Measurements from ENCODE around the gene SH3RF1. TPM values are rescaled to one million over a fixed set of nuclear protein-coding genes. Genes with fewer than 3 reads are reported as not detected.

Gene SH3RF1
- total RNA-seq, 1 experiment from 2014 or later: 16.6 TPM

DNA sequence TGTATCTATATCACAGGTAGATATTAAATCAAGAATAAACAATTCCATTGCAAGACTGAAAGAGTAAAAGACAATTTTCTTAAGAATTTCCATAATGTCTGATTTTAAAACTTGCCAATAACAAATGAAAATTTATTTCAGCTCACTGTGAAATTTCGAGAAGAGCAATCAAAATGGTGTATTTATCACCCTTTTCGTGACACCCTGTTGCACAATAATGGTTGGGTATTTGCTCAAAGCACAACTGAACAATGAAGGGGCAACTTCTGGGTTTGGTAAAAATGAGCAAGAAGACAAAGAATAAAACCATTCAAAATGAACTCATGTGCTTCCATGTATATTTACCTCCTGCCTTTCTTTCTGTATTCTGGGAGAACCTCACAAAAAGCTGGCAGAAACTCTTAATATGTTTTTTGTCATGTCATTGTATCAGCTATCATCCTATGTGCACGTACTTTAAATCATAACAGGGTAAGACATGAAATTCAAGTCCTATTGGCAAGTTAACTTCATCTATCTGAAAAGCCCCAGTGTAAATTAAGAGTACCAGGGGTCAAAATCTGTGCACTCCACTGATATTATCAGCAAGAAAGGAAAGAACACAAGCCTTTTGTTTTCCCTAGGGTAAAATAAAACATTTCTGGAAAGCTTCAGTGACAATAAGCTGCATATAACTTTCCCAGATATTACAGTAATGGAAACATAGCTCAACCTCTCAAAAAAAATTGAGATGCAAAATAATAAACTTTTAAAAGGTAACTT is 133.8 kb downstream of the SH3RF1 start (continued):
- no peak for TF ChIP-seq ZNF396 (CRISPR knock-in tag; IDR thresholded peaks at IDR 0.05; ENCODE audit: borderline replicate concordance)
- no peak for TF ChIP-seq ERG (CRISPR knock-in tag; IDR thresholded peaks at IDR 0.05)
- TF ChIP-seq ETV6 (CRISPR knock-in tag; IDR thresholded peaks at IDR 0.05): no peak
- TF ChIP-seq ELF4 (CRISPR knock-in tag; IDR thresholded peaks at IDR 0.05; ENCODE audit: low read depth): no peak

GRCh38 chr4:169136330-169136729 is 134.4 kb downstream of the SH3RF1 start:
- H3K27ac Mint-ChIP-seq: no peak overlapping the region
- no peaks in the 10 kb centered on the region; the same call in 1 of the 2 replicates for H3K4me1 Mint-ChIP-seq
- no peak for TF ChIP-seq ATF6 (CRISPR knock-in tag; IDR thresholded peaks at IDR 0.05)
- TF ChIP-seq TEAD4 (CRISPR knock-in tag; IDR thresholded peaks at IDR 0.05): no peak
- no peak for TF ChIP-seq TEAD1 (CRISPR knock-in tag; IDR thresholded peaks at IDR 0.05)
- TF ChIP-seq ZNF423 (CRISPR knock-in tag; IDR thresholded peaks at IDR 0.05): no peak
- TF ChIP-seq ZNF121 (CRISPR knock-in tag; IDR thresholded peaks at IDR 0.05): no peak
- TF ChIP-seq, protein P1, sequence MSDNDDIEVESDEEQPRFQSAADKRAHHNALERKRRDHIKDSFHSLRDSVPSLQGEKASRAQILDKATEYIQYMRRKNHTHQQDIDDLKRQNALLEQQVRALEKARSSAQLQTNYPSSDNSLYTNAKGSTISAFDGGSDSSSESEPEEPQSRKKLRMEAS (CRISPR knock-in tag; IDR thresholded peaks at IDR 0.05): no peak
- TF ChIP-seq, protein P2, sequence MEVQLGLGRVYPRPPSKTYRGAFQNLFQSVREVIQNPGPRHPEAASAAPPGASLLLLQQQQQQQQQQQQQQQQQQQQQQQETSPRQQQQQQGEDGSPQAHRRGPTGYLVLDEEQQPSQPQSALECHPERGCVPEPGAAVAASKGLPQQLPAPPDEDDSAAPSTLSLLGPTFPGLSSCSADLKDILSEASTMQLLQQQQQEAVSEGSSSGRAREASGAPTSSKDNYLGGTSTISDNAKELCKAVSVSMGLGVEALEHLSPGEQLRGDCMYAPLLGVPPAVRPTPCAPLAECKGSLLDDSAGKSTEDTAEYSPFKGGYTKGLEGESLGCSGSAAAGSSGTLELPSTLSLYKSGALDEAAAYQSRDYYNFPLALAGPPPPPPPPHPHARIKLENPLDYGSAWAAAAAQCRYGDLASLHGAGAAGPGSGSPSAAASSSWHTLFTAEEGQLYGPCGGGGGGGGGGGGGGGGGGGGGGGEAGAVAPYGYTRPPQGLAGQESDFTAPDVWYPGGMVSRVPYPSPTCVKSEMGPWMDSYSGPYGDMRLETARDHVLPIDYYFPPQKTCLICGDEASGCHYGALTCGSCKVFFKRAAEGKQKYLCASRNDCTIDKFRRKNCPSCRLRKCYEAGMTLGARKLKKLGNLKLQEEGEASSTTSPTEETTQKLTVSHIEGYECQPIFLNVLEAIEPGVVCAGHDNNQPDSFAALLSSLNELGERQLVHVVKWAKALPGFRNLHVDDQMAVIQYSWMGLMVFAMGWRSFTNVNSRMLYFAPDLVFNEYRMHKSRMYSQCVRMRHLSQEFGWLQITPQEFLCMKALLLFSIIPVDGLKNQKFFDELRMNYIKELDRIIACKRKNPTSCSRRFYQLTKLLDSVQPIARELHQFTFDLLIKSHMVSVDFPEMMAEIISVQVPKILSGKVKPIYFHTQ (CRISPR knock-in tag; IDR thresholded peaks at IDR 0.05): no peak
- TF ChIP-seq, protein P3, sequence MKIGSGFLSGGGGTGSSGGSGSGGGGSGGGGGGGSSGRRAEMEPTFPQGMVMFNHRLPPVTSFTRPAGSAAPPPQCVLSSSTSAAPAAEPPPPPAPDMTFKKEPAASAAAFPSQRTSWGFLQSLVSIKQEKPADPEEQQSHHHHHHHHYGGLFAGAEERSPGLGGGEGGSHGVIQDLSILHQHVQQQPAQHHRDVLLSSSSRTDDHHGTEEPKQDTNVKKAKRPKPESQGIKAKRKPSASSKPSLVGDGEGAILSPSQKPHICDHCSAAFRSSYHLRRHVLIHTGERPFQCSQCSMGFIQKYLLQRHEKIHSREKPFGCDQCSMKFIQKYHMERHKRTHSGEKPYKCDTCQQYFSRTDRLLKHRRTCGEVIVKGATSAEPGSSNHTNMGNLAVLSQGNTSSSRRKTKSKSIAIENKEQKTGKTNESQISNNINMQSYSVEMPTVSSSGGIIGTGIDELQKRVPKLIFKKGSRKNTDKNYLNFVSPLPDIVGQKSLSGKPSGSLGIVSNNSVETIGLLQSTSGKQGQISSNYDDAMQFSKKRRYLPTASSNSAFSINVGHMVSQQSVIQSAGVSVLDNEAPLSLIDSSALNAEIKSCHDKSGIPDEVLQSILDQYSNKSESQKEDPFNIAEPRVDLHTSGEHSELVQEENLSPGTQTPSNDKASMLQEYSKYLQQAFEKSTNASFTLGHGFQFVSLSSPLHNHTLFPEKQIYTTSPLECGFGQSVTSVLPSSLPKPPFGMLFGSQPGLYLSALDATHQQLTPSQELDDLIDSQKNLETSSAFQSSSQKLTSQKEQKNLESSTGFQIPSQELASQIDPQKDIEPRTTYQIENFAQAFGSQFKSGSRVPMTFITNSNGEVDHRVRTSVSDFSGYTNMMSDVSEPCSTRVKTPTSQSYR (CRISPR knock-in tag; IDR thresholded peaks at IDR 0.05): no peak
- TF ChIP-seq FOXP1 (CRISPR knock-in tag; IDR thresholded peaks at IDR 0.05; ENCODE audit: borderline replicate concordance): no peak
- no peak for TF ChIP-seq NR3C1 (CRISPR knock-in tag; conservative IDR thresholded peaks at IDR 0.05; ENCODE audit: low read depth)
- TF ChIP-seq, protein P4, sequence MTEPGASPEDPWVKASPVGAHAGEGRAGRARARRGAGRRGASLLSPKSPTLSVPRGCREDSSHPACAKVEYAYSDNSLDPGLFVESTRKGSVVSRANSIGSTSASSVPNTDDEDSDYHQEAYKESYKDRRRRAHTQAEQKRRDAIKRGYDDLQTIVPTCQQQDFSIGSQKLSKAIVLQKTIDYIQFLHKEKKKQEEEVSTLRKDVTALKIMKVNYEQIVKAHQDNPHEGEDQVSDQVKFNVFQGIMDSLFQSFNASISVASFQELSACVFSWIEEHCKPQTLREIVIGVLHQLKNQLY (CRISPR knock-in tag; IDR thresholded peaks at IDR 0.05): no peak
- no peak for TF ChIP-seq NR1H2 (CRISPR knock-in tag; IDR thresholded peaks at IDR 0.05)
- no peak for TF ChIP-seq ESRRA (CRISPR knock-in tag; IDR thresholded peaks at IDR 0.05; ENCODE audit: borderline replicate concordance)
- no peak for TF ChIP-seq JUN (CRISPR knock-in tag; IDR thresholded peaks at IDR 0.05)
- TF ChIP-seq AFF4 (CRISPR knock-in tag; IDR thresholded peaks at IDR 0.05; ENCODE audit: borderline replicate concordance): no peak
- H3K27me3 Mint-ChIP-seq (ENCODE audit: low read depth): no peaks in the 10 kb centered on the region
- ATAC-seq (no peak), DNase-seq (ENCODE audit: low spot score) (no peak)
- H3K36me3 Mint-ChIP-seq: peaks cover 41% of the 10 kb centered on the region
- H3K9me3 Mint-ChIP-seq: no peaks in the 10 kb centered on the region
- CTCF ChIA-PET: no interaction called here
- POLR2A ChIA-PET: no interaction called here
- no peak overlapping the region for H3K4me3 Mint-ChIP-seq
